WTC11 (cell line): ENCODE measurements around the gene ZNF423. TPM values are rescaled to one million over a fixed set of nuclear protein-coding genes. Genes with fewer than 3 reads are reported as not detected.

Experiments used
- ATAC-seq: fragments of 200-7000 bp; cut with Tn5 transposase; 2 replicates; pipeline ENCODE4 v1.10.0; 2021; ENCODE audit warnings: mild to moderate bottlenecking, moderate library complexity
- CTCF ChIA-PET: fragments of 300-600 bp; sonication (Branson Sonifier 250); formaldehyde crosslinking; loops from one replicate; lab custom pipeline; 2021; ENCODE audit warnings: antibody characterized with exemption; lab: Charles Lee
- POLR2A ChIA-PET: fragments of 350-600 bp; sonication (Branson Sonifier 250); formaldehyde crosslinking; loops from one replicate; lab custom pipeline; 2021; ENCODE audit warnings: antibody characterized with exemption; lab: Charles Lee
- DNase-seq: peaks from one replicate; pipeline ENCODE4 v3.0.0; 2021; ENCODE audit warnings: low spot score
- H3K27ac Mint-ChIP-seq: 2 replicates; pipeline ENCODE4 v1.8.0; 2021; ENCODE audit warnings: mixed read lengths
- H3K27me3 Mint-ChIP-seq: 2 replicates; pipeline ENCODE4 v1.8.0; 2021; ENCODE audit warnings: low read depth, mild to moderate bottlenecking, moderate library complexity, mixed read lengths
- H3K36me3 Mint-ChIP-seq: 2 replicates; pipeline ENCODE4 v1.8.0; 2021; ENCODE audit warnings: mixed read lengths
- H3K4me1 Mint-ChIP-seq: 2 replicates; pipeline ENCODE4 v1.8.0; 2022; ENCODE audit warnings: mixed read lengths
- H3K4me3 Mint-ChIP-seq: 2 replicates; pipeline ENCODE4 v1.8.0; 2021; ENCODE audit warnings: mild to moderate bottlenecking, moderate library complexity, mixed read lengths
- H3K9me3 Mint-ChIP-seq: 2 replicates; pipeline ENCODE4 v1.8.0; 2021; ENCODE audit warnings: mixed read lengths
- CREB1 ChIP-seq: sonication (generic); formaldehyde crosslinking; IDR thresholded peaks from 2 replicates; pipeline ENCODE4 v1.8.0; 2023; ENCODE audit warnings: mild to moderate bottlenecking, missing genetic modification reagents
- CREM ChIP-seq: sonication (generic); formaldehyde crosslinking; IDR thresholded peaks from 2 replicates; pipeline ENCODE4 v1.8.1; 2022; ENCODE audit warnings: mild to moderate bottlenecking, missing genetic modification reagents, moderate library complexity
- ESRRA ChIP-seq: sonication (generic); formaldehyde crosslinking; IDR thresholded peaks from 2 replicates; pipeline ENCODE4 v1.8.1; 2022; ENCODE audit warnings: mild to moderate bottlenecking, missing genetic modification reagents, borderline replicate concordance
- GRHL2 ChIP-seq: fragments of 250-450 bp; sonication (Bioruptor Pico); IDR thresholded peaks from 2 replicates; pipeline ENCODE4 v1.8.0; 2022; ENCODE audit warnings: mild to moderate bottlenecking, moderate library complexity; ENCODE audit not compliant: insufficient replicate concordance, severe bottlenecking
- JUN ChIP-seq: sonication (generic); formaldehyde crosslinking; IDR thresholded peaks from 2 replicates; pipeline ENCODE4 v1.8.0; 2023; ENCODE audit warnings: mild to moderate bottlenecking, missing genetic modification reagents
- MYBL2 ChIP-seq: sonication (generic); formaldehyde crosslinking; IDR thresholded peaks from 2 replicates; pipeline ENCODE4 v1.8.1; 2023; ENCODE audit warnings: mild to moderate bottlenecking, moderate library complexity, missing genetic modification reagents
- NFATC4 ChIP-seq: fragments of 250-450 bp; sonication (Bioruptor Pico); IDR thresholded peaks from 2 replicates; pipeline ENCODE4 v1.9.0; 2021; ENCODE audit warnings: mild to moderate bottlenecking
- SMAD4 ChIP-seq: sonication (generic); formaldehyde crosslinking; IDR thresholded peaks from 2 replicates; pipeline ENCODE4 v1.8.0; 2022; ENCODE audit warnings: mild to moderate bottlenecking, missing genetic modification reagents
- SP1 ChIP-seq: sonication (generic); formaldehyde crosslinking; conservative IDR thresholded peaks from 2 replicates; pipeline ENCODE4 v1.8.1; 2022; ENCODE audit warnings: missing genetic modification reagents
- TCF7 ChIP-seq: sonication (generic); formaldehyde crosslinking; IDR thresholded peaks from 2 replicates; pipeline ENCODE4 v1.8.0; 2022; ENCODE audit warnings: mild to moderate bottlenecking, low read depth, missing genetic modification reagents, moderate library complexity
- TEAD1 ChIP-seq: sonication (generic); formaldehyde crosslinking; IDR thresholded peaks from 2 replicates; pipeline ENCODE4 v1.8.0; 2022; ENCODE audit warnings: mild to moderate bottlenecking, missing genetic modification reagents
- ZBTB21 ChIP-seq: sonication (generic); formaldehyde crosslinking; IDR thresholded peaks from 2 replicates; pipeline ENCODE4 v1.8.1; 2023; ENCODE audit warnings: mild to moderate bottlenecking, missing genetic modification reagents, borderline replicate concordance
- ZNF232 ChIP-seq: sonication (generic); formaldehyde crosslinking; IDR thresholded peaks from 2 replicates; pipeline ENCODE4 v1.8.0; 2022; ENCODE audit warnings: mild to moderate bottlenecking, missing genetic modification reagents
- ZNF317 ChIP-seq: sonication (generic); formaldehyde crosslinking; IDR thresholded peaks from 2 replicates; pipeline ENCODE4 v1.8.1; 2023; ENCODE audit warnings: low read depth, mild to moderate bottlenecking, moderate library complexity, missing genetic modification reagents, borderline replicate concordance
- ZNF396 ChIP-seq: fragments of 250-450 bp; sonication (Bioruptor Pico); IDR thresholded peaks from 2 replicates; pipeline ENCODE4 v1.8.0; 2021; ENCODE audit warnings: mild to moderate bottlenecking, moderate library complexity, borderline replicate concordance
- total RNA-seq: library from RNA; stranded (reverse); gene quantifications from 3 replicates; pipeline ENCODE4 v1.2.3, GENCODE V29; 2021
- TF ChIP-seq, protein P1 (sequence below): fragments of 250-450 bp; sonication (Bioruptor Pico); IDR thresholded peaks from 2 replicates; pipeline ENCODE4 v2.1.2; 2022; ENCODE audit warnings: mild to moderate bottlenecking, moderate library complexity
- TF ChIP-seq, protein P2 (sequence below): sonication (generic); formaldehyde crosslinking; IDR thresholded peaks from 2 replicates; pipeline ENCODE4 v1.8.1; 2023; ENCODE audit warnings: mild to moderate bottlenecking, missing genetic modification reagents, borderline replicate concordance
- TF ChIP-seq, protein P3 (sequence below): sonication (generic); formaldehyde crosslinking; IDR thresholded peaks from 2 replicates; pipeline ENCODE4 v1.8.0; 2023; ENCODE audit warnings: missing genetic modification reagents, mild to moderate bottlenecking, borderline replicate concordance
- TF ChIP-seq, protein P4 (sequence below): fragments of 250-450 bp; sonication (Bioruptor Pico); IDR thresholded peaks from 2 replicates; pipeline ENCODE4 v1.9.0; 2021; ENCODE audit warnings: moderate library complexity, mild to moderate bottlenecking, inconsistent platforms, borderline replicate concordance

The ZNF423 gene
- total RNA-seq, 1 experiment from 2014 or later = 38.8 TPM

DNA sequence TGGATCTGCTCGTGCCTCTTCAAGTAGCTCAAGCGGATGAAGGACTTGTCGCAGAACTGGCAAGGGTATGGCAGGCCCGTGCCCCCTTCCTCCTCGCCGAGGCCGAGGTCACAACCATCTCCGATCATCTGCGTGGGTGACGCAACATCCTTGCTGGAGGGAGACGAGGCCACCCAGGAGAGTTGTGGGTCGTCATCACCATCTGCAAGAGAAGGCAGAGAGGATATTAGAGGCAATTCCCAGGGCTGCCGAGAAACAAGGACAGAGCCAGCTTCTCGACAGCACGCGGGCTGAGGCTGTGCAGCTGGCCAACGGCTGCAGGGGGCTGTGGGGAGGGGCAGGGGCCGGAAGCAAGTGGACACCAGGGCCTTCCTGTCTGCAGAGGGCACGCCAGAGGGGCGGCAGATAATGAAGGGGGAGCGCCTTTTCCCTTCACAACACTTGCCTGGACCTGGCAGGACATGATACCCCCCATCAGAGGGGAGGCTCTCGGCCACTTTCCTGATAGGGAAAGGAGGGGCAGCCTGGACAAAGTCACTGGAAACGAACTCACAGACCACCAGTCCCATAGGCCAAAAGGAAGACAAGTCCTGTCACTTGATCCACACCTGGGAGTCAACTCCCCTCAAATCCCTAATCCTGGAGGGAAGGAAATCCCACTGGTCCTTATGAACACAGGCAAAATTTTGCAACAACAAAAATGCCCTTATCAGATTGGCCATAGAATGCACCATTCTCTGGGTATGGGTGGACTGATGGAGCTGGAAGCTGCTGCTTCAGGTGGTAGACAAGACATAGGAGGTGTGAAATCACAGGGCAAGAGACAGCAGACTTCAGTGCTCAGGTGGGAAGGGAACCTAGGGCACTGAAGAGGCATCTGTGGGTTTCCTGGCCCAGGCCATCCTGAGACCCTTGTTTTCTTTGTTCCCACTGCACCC lies 217.0 kb downstream of the ZNF423 start:
- CTCF ChIA-PET = interaction anchor here (1.0 to 2.2 kb wide), 4 partner anchors 42 to 231 kb away, joined by 3 to 5 read pairs (median 4); no protein-coding TSS in a partner anchor
- DNase-seq (no peak), ATAC-seq (no peak)
- no peak for TF ChIP-seq NFATC4 (CRISPR knock-in tag)
- TF ChIP-seq SMAD4 (CRISPR knock-in tag) = no peak
- no peak for TF ChIP-seq ZNF317 (CRISPR knock-in tag)
- H3K27me3 Mint-ChIP-seq = no peaks in the 10 kb centered on the region
- H3K4me3 Mint-ChIP-seq = no peak overlapping the region
- H3K9me3 Mint-ChIP-seq = no peaks in the 10 kb centered on the region
- POLR2A ChIA-PET = no interaction called here
- H3K36me3 Mint-ChIP-seq = peaks cover 29% of the 10 kb centered on the region
- H3K27ac Mint-ChIP-seq = peak overlapping the region; percentile 92
- H3K4me1 Mint-ChIP-seq = peaks cover 49% of the 10 kb centered on the region

DNA sequence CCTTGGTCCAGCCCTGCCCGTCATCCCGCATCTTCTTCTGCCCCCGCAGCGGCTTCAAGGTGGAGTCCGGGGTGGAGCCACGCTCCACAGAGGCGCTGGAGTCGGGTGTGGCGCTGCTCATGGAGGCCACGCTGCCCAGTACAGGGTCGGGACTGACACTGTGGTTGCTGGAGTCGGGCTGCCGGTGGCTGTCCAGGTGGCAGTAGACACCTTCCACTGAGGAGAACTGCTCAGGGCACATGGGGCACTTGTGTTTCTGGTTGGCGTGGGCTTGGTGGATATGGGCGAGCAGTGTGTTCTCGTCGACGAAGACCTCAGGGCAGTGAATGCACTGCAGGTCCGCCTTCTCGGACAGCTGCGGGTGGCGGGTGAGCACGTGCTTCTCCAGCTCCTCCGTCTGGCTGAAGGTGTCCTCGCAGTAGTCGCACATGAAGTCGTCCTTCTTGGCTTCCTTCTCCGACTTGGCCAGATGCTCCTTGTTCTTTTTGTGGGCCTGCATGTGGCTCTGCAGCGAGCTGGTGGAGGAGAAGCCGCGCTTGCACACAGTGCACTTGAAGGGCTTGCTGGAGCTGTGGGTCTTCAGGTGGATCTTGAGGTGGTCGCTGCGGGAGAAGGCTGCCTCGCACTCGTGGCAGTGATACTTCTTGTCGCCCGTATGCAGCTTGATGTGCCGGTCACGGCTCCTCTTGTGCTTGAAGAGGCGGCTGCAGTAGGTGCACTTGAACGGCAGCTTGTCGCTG lies 217.8 kb downstream of the ZNF423 start:
- Mint-ChIP-seq H3K4me1 (peaks cover 45% of the 10 kb centered on the region), H3K9me3 (no peaks in the 10 kb centered on the region)
- POLR2A ChIA-PET = no interaction called here
- no peak for TF ChIP-seq MYBL2 (CRISPR knock-in tag)
- TF ChIP-seq CREB1 = no peak
- no peak for TF ChIP-seq TEAD1 (CRISPR knock-in tag)
- no peak for TF ChIP-seq ZNF232 (CRISPR knock-in tag)
- no peak for TF ChIP-seq GRHL2 (CRISPR knock-in tag)
- no peak for TF ChIP-seq SP1 (CRISPR knock-in tag)
- no peak for TF ChIP-seq ESRRA (CRISPR knock-in tag)
- TF ChIP-seq, all 79 proteins: peak for 0
- peaks cover 29% of the 10 kb centered on the region for H3K36me3 Mint-ChIP-seq
- 0 out of 2 replicates have a peak overlapping the region, but pooled peaks have one; percentile 60 for H3K27ac Mint-ChIP-seq
- CTCF ChIA-PET = interaction anchor here (1.4 kb wide), 1 partner anchor 45 kb away, joined by 5 read pairs; no protein-coding TSS in a partner anchor
- ATAC-seq = no peak
- no peaks in the 10 kb centered on the region for H3K27me3 Mint-ChIP-seq
- no peak for DNase-seq
- no peak overlapping the region for H3K4me3 Mint-ChIP-seq

DNA sequence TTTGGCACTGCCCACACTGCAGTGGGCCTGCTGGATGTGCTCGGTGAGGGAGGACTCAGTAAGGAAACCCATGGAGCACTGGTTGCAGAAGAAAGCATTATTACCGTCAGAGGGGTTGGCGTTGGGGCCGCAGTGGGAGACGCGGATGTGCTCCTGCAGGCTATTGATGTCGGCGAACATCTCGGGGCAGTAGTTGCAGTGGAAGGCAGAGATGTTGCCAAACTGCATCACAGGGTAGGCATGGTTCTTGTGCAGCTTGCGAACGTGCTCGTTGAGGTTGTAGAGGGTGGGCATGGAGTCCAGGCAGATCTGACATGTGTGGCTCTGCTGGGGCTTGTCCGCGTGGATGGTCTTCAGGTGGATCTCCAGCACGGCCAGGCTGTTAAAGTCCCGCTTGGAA lies 218.4 kb downstream of the ZNF423 start:
- no peak for DNase-seq
- CTCF ChIA-PET = interaction anchor here (1.4 kb wide), 1 partner anchor 44 kb away, joined by 5 read pairs; no protein-coding TSS in a partner anchor
- POLR2A ChIA-PET = no interaction called here
- H3K36me3 Mint-ChIP-seq = peaks cover 29% of the 10 kb centered on the region
- no peak overlapping the region for H3K27ac Mint-ChIP-seq
- H3K4me1 Mint-ChIP-seq = peaks cover 42% of the 10 kb centered on the region
- ATAC-seq = no peak
- no peaks in the 10 kb centered on the region for H3K9me3 Mint-ChIP-seq
- no peak overlapping the region for H3K4me3 Mint-ChIP-seq
- no peaks in the 10 kb centered on the region for H3K27me3 Mint-ChIP-seq
- no peak for TF ChIP-seq CREM (CRISPR knock-in tag)
- no peak for TF ChIP-seq TCF7
- no peak for TF ChIP-seq ZBTB21
- TF ChIP-seq, protein P1, sequence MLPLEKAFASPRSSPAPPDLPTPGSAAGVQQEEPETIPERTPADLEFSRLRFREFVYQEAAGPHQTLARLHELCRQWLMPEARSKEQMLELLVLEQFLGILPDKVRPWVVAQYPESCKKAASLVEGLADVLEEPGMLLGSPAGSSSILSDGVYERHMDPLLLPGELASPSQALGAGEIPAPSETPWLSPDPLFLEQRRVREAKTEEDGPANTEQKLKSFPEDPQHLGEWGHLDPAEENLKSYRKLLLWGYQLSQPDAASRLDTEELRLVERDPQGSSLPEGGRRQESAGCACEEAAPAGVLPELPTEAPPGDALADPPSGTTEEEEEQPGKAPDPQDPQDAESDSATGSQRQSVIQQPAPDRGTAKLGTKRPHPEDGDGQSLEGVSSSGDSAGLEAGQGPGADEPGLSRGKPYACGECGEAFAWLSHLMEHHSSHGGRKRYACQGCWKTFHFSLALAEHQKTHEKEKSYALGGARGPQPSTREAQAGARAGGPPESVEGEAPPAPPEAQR (CRISPR knock-in tag) = no peak
- no peak for TF ChIP-seq ZNF396 (CRISPR knock-in tag)
- no peak for TF ChIP-seq SP1 (CRISPR knock-in tag)
- TF ChIP-seq, protein P2, sequence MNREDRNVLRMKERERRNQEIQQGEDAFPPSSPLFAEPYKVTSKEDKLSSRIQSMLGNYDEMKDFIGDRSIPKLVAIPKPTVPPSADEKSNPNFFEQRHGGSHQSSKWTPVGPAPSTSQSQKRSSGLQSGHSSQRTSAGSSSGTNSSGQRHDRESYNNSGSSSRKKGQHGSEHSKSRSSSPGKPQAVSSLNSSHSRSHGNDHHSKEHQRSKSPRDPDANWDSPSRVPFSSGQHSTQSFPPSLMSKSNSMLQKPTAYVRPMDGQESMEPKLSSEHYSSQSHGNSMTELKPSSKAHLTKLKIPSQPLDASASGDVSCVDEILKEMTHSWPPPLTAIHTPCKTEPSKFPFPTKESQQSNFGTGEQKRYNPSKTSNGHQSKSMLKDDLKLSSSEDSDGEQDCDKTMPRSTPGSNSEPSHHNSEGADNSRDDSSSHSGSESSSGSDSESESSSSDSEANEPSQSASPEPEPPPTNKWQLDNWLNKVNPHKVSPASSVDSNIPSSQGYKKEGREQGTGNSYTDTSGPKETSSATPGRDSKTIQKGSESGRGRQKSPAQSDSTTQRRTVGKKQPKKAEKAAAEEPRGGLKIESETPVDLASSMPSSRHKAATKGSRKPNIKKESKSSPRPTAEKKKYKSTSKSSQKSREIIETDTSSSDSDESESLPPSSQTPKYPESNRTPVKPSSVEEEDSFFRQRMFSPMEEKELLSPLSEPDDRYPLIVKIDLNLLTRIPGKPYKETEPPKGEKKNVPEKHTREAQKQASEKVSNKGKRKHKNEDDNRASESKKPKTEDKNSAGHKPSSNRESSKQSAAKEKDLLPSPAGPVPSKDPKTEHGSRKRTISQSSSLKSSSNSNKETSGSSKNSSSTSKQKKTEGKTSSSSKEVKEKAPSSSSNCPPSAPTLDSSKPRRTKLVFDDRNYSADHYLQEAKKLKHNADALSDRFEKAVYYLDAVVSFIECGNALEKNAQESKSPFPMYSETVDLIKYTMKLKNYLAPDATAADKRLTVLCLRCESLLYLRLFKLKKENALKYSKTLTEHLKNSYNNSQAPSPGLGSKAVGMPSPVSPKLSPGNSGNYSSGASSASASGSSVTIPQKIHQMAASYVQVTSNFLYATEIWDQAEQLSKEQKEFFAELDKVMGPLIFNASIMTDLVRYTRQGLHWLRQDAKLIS (CRISPR knock-in tag) = no peak
- TF ChIP-seq JUN (CRISPR knock-in tag) = no peak
- TF ChIP-seq, protein P3, sequence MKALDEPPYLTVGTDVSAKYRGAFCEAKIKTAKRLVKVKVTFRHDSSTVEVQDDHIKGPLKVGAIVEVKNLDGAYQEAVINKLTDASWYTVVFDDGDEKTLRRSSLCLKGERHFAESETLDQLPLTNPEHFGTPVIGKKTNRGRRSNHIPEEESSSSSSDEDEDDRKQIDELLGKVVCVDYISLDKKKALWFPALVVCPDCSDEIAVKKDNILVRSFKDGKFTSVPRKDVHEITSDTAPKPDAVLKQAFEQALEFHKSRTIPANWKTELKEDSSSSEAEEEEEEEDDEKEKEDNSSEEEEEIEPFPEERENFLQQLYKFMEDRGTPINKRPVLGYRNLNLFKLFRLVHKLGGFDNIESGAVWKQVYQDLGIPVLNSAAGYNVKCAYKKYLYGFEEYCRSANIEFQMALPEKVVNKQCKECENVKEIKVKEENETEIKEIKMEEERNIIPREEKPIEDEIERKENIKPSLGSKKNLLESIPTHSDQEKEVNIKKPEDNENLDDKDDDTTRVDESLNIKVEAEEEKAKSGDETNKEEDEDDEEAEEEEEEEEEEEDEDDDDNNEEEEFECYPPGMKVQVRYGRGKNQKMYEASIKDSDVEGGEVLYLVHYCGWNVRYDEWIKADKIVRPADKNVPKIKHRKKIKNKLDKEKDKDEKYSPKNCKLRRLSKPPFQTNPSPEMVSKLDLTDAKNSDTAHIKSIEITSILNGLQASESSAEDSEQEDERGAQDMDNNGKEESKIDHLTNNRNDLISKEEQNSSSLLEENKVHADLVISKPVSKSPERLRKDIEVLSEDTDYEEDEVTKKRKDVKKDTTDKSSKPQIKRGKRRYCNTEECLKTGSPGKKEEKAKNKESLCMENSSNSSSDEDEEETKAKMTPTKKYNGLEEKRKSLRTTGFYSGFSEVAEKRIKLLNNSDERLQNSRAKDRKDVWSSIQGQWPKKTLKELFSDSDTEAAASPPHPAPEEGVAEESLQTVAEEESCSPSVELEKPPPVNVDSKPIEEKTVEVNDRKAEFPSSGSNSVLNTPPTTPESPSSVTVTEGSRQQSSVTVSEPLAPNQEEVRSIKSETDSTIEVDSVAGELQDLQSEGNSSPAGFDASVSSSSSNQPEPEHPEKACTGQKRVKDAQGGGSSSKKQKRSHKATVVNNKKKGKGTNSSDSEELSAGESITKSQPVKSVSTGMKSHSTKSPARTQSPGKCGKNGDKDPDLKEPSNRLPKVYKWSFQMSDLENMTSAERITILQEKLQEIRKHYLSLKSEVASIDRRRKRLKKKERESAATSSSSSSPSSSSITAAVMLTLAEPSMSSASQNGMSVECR (CRISPR knock-in tag) = no peak
- TF ChIP-seq, protein P4, sequence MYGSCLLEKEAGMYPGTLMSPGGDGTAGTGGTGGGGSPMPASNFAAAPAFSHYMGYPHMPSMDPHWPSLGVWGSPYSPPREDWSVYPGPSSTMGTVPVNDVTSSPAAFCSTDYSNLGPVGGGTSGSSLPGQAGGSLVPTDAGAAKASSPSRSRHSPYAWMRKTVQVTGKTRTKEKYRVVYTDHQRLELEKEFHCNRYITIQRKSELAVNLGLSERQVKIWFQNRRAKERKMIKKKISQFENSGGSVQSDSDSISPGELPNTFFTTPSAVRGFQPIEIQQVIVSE = no peak
